ENCODE results near the gene CDH24.

Gene CDH24

DNA sequence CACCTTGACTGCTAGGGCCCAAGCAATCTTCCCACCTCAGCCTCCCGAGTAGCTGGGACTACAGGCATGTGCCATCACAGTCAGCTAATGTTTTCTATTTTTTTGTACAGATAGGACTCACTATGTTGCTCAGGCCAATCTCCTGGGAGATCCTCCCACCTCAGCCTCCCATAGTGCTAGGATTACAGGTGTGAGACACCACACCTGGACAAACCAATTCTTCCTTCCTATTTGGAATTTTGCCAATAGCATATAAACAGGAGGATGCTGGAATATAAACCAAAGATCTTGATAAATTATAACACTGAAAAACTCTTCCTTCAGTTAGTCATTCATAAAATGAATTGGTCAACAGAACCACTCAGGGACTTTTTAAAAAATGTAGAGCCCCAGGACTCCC, 29.2 kb upstream of the CDH24 start:
- TF ChIP-seq, protein P1, sequence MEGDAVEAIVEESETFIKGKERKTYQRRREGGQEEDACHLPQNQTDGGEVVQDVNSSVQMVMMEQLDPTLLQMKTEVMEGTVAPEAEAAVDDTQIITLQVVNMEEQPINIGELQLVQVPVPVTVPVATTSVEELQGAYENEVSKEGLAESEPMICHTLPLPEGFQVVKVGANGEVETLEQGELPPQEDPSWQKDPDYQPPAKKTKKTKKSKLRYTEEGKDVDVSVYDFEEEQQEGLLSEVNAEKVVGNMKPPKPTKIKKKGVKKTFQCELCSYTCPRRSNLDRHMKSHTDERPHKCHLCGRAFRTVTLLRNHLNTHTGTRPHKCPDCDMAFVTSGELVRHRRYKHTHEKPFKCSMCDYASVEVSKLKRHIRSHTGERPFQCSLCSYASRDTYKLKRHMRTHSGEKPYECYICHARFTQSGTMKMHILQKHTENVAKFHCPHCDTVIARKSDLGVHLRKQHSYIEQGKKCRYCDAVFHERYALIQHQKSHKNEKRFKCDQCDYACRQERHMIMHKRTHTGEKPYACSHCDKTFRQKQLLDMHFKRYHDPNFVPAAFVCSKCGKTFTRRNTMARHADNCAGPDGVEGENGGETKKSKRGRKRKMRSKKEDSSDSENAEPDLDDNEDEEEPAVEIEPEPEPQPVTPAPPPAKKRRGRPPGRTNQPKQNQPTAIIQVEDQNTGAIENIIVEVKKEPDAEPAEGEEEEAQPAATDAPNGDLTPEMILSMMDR (IDR thresholded peaks at IDR 0.05; ENCODE audit: low read depth, low read length), result no peak
- no peak for DNase-seq (ENCODE audit: extremely low read depth, low read depth)

DNA sequence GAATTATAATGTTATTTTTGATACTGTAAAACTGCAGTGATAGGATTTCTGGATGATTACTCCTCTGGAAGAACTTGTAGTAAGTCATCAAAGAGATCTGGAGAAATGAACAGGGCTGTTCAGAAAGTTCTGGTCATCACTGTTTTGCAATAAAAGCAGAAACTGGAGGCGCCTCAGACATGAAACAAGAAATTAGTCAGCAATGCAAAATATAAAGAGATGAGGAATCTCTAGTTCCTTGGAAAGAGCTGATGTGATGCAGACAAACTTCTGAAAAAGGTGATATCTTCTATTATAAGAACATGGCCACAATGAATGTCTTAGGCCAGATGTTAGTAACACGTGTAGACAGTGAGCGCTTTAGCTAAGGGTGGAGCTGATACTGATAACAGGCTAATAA, 28.1 kb upstream of the CDH24 start:
- DNase-seq (ENCODE audit: extremely low read depth, low read depth), result no peak
- TF ChIP-seq, protein P1 (IDR thresholded peaks at IDR 0.05; ENCODE audit: low read depth, low read length), result no peak

- DNase-seq (ENCODE audit: extremely low read depth, low read depth), result no peak
- TF ChIP-seq, protein P1 (IDR thresholded peaks at IDR 0.05; ENCODE audit: low read depth, low read length), result no peak
Measured at GRCh38 chr14:23080474-23080873, 23.2 kb upstream of the CDH24 start.

DNA sequence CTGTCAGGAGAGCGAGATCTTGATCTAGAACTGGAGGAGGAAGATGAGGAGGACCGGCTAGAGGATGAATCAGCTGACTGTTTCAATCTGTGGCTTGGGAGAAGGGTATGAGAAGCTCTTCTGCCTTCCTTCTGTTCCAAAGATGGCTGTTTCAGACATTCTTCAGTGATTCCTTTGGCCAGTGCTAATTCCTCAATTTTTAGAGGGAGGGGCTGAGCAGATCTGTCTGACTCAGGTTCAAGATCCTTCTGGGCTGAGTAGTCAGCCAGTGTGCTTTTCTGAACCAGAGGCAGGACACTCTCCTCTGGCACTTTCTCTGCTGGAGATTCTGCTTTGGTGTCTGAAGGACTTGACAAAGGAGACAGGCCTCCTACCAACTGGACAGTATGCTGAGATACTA, 22.4 kb upstream of the CDH24 start:
- TF ChIP-seq, protein P1 (IDR thresholded peaks at IDR 0.05; ENCODE audit: low read depth, low read length), result no peak
- DNase-seq (ENCODE audit: extremely low read depth, low read depth), result no peak

DNA sequence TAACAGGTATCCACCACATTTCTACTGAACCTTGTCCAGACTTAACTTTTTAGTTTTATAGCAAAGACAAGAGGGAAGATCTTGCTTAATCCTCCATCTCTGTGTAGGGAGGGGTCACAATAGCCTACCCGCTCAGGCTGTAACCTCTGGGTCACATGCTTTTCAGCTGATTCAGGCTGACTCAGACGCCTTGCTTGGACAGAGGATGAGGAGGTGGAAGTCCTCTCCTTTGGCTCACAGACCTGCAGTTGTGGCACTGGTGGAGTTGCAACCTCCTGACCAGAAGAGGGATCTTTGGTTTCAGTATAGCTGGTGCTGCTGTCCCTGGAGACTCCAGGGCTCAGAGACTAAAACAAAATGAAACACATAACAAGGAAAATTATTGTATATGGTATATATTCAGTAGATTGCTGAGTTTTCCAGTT, 21.4 kb upstream of the CDH24 start:
- TF ChIP-seq, protein P1 (IDR thresholded peaks at IDR 0.05; ENCODE audit: low read depth, low read length), result no peak; the same call in 1 of the 2 replicates
- DNase-seq (ENCODE audit: extremely low read depth, low read depth), result peak; percentile 87

DNA sequence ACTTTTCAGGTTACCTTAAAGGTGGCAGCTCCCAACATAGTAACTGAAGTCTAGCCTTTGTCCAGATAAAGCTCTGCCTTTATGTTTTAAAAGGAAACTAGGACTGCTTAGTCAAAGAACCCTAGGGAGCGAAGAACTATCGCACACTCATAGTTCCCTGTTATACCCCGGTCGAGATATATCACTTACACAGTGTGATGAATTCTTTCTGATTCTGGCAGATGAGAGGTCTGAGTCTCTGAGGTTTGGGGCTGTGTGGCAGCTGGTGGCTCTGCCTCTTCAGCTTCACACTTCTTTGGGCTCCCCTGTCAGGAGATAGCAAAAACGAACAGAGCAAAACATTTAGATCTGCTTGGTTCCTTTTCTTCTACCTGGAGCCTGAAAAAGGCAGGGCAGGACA, 20.6 kb upstream of the CDH24 start:
- TF ChIP-seq, protein P1 (IDR thresholded peaks at IDR 0.05; ENCODE audit: low read depth, low read length), result no peak
- DNase-seq (ENCODE audit: extremely low read depth, low read depth), result no peak

- TF ChIP-seq, protein P1 (IDR thresholded peaks at IDR 0.05; ENCODE audit: low read depth, low read length), result peak; percentile 69
- DNase-seq (ENCODE audit: extremely low read depth, low read depth), result no peak
Measured at GRCh38 chr14:23076785-23077408, 19.6 kb upstream of the CDH24 start.

Measured in AG09319 (cell line).